ENCODE results near the gene CCDC30.

- TF ChIP-seq REST (IDR thresholded peaks at IDR 0.05; ENCODE audit: low read depth) (no peak), TAF1 (IDR thresholded peaks at IDR 0.05; ENCODE audit: low read depth) (no peak), TEAD4 (IDR thresholded peaks at IDR 0.05) (no peak), YY1 (IDR thresholded peaks at IDR 0.05; ENCODE audit: low read depth) (no peak), EGR1 (IDR thresholded peaks at IDR 0.05) (no peak), ZBTB7A (IDR thresholded peaks at IDR 0.05; ENCODE audit: low read depth) (no peak), NFIC (IDR thresholded peaks at IDR 0.05) (no peak)
Measured at GRCh38 chr1:42479621-42480020, 16.5 kb downstream of the CCDC30 start.

Measured in Ishikawa (cell line).